HUDEP-2 (cell line): ENCODE results near the gene PAXX.
A peak's percentile ranks its signal among the peaks of the same experiment; 100 is the strongest.
"Not testable (repeated sequence)": the region's sequence is repeated elsewhere in the genome, so short reads cannot be mapped to it uniquely, and the experiment has no call there.

Experiments used
- DNase-seq, 76 experiments: peaks; one replicate each; lab custom pipeline; 2025; ENCODE audit not compliant: unreplicated experiment in 76 of 76; lab: John Stamatoyannopoulos, UW

Gene PAXX

GRCh38 chr9:137029058-137029936 lies 37.1 kb downstream of the PAXX start:
- peak in 60 of 76 experiments; percentile 9 to 75 (median 52) for DNase-seq

GRCh38 chr9:137030006-137030405 lies 37.8 kb downstream of the PAXX start:
- no peak for DNase-seq

GRCh38 chr9:137030538-137031527 lies 38.6 kb downstream of the PAXX start:
- peak in 1 of 76 experiments; percentile 10 for DNase-seq

GRCh38 chr9:137031904-137032640 lies 39.9 kb downstream of the PAXX start, which contains the start of gene FUT7:
FUT7 (minus strand) TSS chr9:137032088; CDS start chr9:137031991, 97 bp downstream.
- DNase-seq = no peak

- DNase-seq = no peak
Observed at GRCh38 chr9:137032858-137033257, 40.6 kb downstream of the PAXX start.

- DNase-seq = not testable (repeated sequence)
Observed at GRCh38 chr9:137033481-137033880, 41.3 kb downstream of the PAXX start.

GRCh38 chr9:137034039-137034708 lies 42.0 kb downstream of the PAXX start:
- DNase-seq = no peak

- peak in 71 of 76 experiments; percentile 4 to 80 (median 61) for DNase-seq
Observed at GRCh38 chr9:137034709-137035506, 42.7 kb downstream of the PAXX start.

GRCh38 chr9:137035507-137035834 lies 43.2 kb downstream of the PAXX start:
- no peak for DNase-seq

- DNase-seq = no peak
Observed at GRCh38 chr9:137035937-137036336, 43.7 kb downstream of the PAXX start.

GRCh38 chr9:137037035-137037434 lies 44.8 kb downstream of the PAXX start:
- no peak for DNase-seq

GRCh38 chr9:137037483-137037882 lies 45.3 kb downstream of the PAXX start:
- DNase-seq = no peak

GRCh38 chr9:137038916-137039315 lies 46.7 kb downstream of the PAXX start:
- no peak for DNase-seq

- DNase-seq = no peak
Observed at GRCh38 chr9:137039611-137040366, 47.6 kb downstream of the PAXX start.

- DNase-seq = no peak
Observed at GRCh38 chr9:137040568-137040967, 48.3 kb downstream of the PAXX start.

GRCh38 chr9:137041124-137041523 lies 48.9 kb downstream of the PAXX start:
- DNase-seq = no peak

- DNase-seq = no peak
Observed at GRCh38 chr9:137042751-137043727, 50.8 kb downstream of the PAXX start.
